H1 (cell line): Measurements from ENCODE around the gene SYCE3. TPM values are rescaled to one million over a fixed set of nuclear protein-coding genes. Genes with fewer than 3 reads are reported as not detected.

ENCODE experiments used
- CTCF ChIA-PET: fragments of 300-600 bp; sonication (Branson Sonifier 250); formaldehyde crosslinking; loops from one replicate; lab custom pipeline; 2021; ENCODE audit not compliant: partially characterized antibody; lab: Charles Lee
- POLR2A ChIA-PET: fragments of 300-600 bp; sonication (Branson Sonifier 250); formaldehyde crosslinking; loops from one replicate; lab custom pipeline; 2021; ENCODE audit warnings: inconsistent platforms; ENCODE audit not compliant: partially characterized antibody; lab: Charles Lee
- DNase-seq, 2 experiments: peaks; one replicate each; pipeline versions ENCODE4 v3.0.0 to v3.0.0-alpha.2; 2010 to 2022; ENCODE audit warnings: low spot score in 2 of 2, low read depth in 1 of 2, mixed read lengths in 1 of 2
- FAIRE-seq: peaks from 2 replicates; lab custom pipeline; 2011; peaks lifted over from hg19 to GRCh38; lab: Jason Lieb, UNC
- H2AFZ ChIP-seq: 2 replicates; pipeline ENCODE4 v1.8.1; 2012; ENCODE audit warnings: low read length, inconsistent platforms
- H2AK5ac ChIP-seq: 2 replicates; pipeline ENCODE4 v1.6.1; 2013; ENCODE audit warnings: low read depth, low read length
- H2BK120ac ChIP-seq: replicated peaks from 2 replicates; pipeline ENCODE3; 2013; ENCODE audit warnings: low read depth, low read length, inconsistent platforms
- H2BK12ac ChIP-seq: 2 replicates; pipeline ENCODE4 v1.6.1; 2013; ENCODE audit warnings: low read depth, low read length
- H2BK15ac ChIP-seq: 2 replicates; pipeline ENCODE4 v1.6.1; 2013; ENCODE audit warnings: low read length
- H2BK20ac ChIP-seq: 2 replicates; pipeline ENCODE4 v1.6.1; 2013; ENCODE audit warnings: low read length
- H2BK5ac ChIP-seq: 2 replicates; pipeline ENCODE4 v1.6.1; 2013; ENCODE audit warnings: low read depth, low read length
- H3K14ac ChIP-seq: 2 replicates; pipeline ENCODE4 v1.6.1; 2013; ENCODE audit warnings: inconsistent platforms; ENCODE audit not compliant: insufficient read length
- H3K18ac ChIP-seq: 2 replicates; pipeline ENCODE4 v1.6.1; 2013; ENCODE audit warnings: low read length; ENCODE audit errors: extremely low read depth
- H3K23ac ChIP-seq: 2 replicates; pipeline ENCODE4 v1.6.1; 2013; ENCODE audit warnings: inconsistent platforms; ENCODE audit not compliant: insufficient read length
- H3K23me2 ChIP-seq: 2 replicates; pipeline ENCODE4 v1.6.1; 2013; ENCODE audit warnings: low read depth, low read length
- H3K27ac ChIP-seq: 2 replicates; pipeline ENCODE4 v1.6.1; 2011; ENCODE audit warnings: low read depth, low read length, inconsistent platforms
- H3K27me3 ChIP-seq, 4 experiments: replicated peaks in 1 of 4; 1 replicate in 1 of 4; 2 replicates in 3 of 4; pipeline versions ENCODE4 v1.6.1 to v1.8.1; 2011 to 2013; ENCODE audit warnings: low read length in 3 of 4, mild to moderate bottlenecking in 3 of 4, inconsistent platforms in 2 of 4, mixed read lengths in 2 of 4, moderate library complexity in 1 of 4; ENCODE audit not compliant: control insufficient read depth in 3 of 4, insufficient read depth in 3 of 4; ENCODE audit errors: extremely low read depth in 1 of 4
- H3K36me3 ChIP-seq, 4 experiments: 2 replicates each; pipeline versions ENCODE4 v1.6.1 to v1.8.1; 2011 to 2013; ENCODE audit warnings: mild to moderate bottlenecking in 4 of 4, low read length in 3 of 4, moderate library complexity in 2 of 4, control low read depth in 1 of 4, inconsistent platforms in 1 of 4; ENCODE audit not compliant: insufficient read depth in 4 of 4, control insufficient read depth in 2 of 4
- H3K4ac ChIP-seq: replicated peaks from 2 replicates; pipeline ENCODE3; 2013; ENCODE audit warnings: low read length, low read depth, mixed read lengths, inconsistent platforms; ENCODE audit not compliant: insufficient read length
- H3K4me1 ChIP-seq, 4 experiments: replicated peaks in 1 of 4; 1 replicate in 1 of 4; 2 replicates in 3 of 4; pipeline versions ENCODE4 v1.6.1 to v1.8.1; 2011 to 2013; ENCODE audit warnings: low read length in 3 of 4, inconsistent platforms in 2 of 4, mixed read lengths in 1 of 4; ENCODE audit not compliant: insufficient read depth in 4 of 4, control insufficient read depth in 3 of 4
- H3K4me2 ChIP-seq, 2 experiments: 2 replicates each; pipeline versions ENCODE4 v1.6.1 to v1.8.1; 2011 to 2013; ENCODE audit warnings: low read depth in 2 of 2, low read length in 2 of 2, control low read depth in 1 of 2, inconsistent platforms in 1 of 2, mild to moderate bottlenecking in 1 of 2; ENCODE audit not compliant: insufficient read depth in 1 of 2
- H3K4me3 ChIP-seq, 4 experiments: fragments of 200-600, 300-600 bp in 1 of 4; sonication (generic), shearing (Covaris generic), sonication (Bioruptor Twin) in 1 of 4; 2 replicates each; pipeline versions ENCODE4 v1.5.1 to v1.8.1; 2011 to 2016; ENCODE audit warnings: low read length in 4 of 4, low read depth in 3 of 4, control low read depth in 2 of 4, inconsistent platforms in 2 of 4, mild to moderate bottlenecking in 2 of 4, mixed read lengths in 1 of 4, moderate library complexity in 1 of 4; ENCODE audit not compliant: insufficient read depth in 2 of 4; ENCODE audit errors: extremely low read depth in 1 of 4
- H3K56ac ChIP-seq: replicated peaks from 2 replicates; pipeline ENCODE3; 2013; ENCODE audit warnings: low read depth, mild to moderate bottlenecking, mixed read lengths, low read length, inconsistent platforms; ENCODE audit not compliant: insufficient read length
- H3K79me1 ChIP-seq: 2 replicates; pipeline ENCODE4 v1.6.1; 2013; ENCODE audit warnings: low read depth, low read length, control low read depth
- H3K79me2 ChIP-seq, 2 experiments: 2 replicates each; pipeline versions ENCODE4 v1.6.1 to v1.8.1; 2012 to 2013; ENCODE audit warnings: low read length in 2 of 2, mild to moderate bottlenecking in 2 of 2, inconsistent platforms in 1 of 2; ENCODE audit not compliant: insufficient read depth in 2 of 2, control insufficient read depth in 1 of 2
- H3K9ac ChIP-seq, 4 experiments: replicated peaks in 1 of 4; 1 replicate in 1 of 4; 2 replicates in 3 of 4; pipeline versions ENCODE4 v1.6.1 to v1.8.1; 2011 to 2013; ENCODE audit warnings: low read depth in 3 of 4, low read length in 3 of 4, control low read depth in 2 of 4, mild to moderate bottlenecking in 2 of 4, moderate library complexity in 2 of 4, inconsistent platforms in 1 of 4; ENCODE audit errors: extremely low read depth in 1 of 4
- H3K9me3 ChIP-seq, 2 experiments: 2 replicates each; pipeline versions ENCODE4 v1.6.1 to v1.8.1; 2012 to 2013; ENCODE audit warnings: mild to moderate bottlenecking in 2 of 2, moderate library complexity in 2 of 2, control low read depth in 1 of 2, inconsistent platforms in 1 of 2, low read depth in 1 of 2, low read length in 1 of 2, mixed read lengths in 1 of 2; ENCODE audit not compliant: insufficient read depth in 2 of 2
- H4K20me1 ChIP-seq, 2 experiments: replicated peaks in 1 of 2; 2 replicates each; pipeline versions ENCODE3 to v1.8.1; 2011 to 2013; ENCODE audit warnings: inconsistent platforms in 2 of 2, low read length in 2 of 2, mild to moderate bottlenecking in 1 of 2; ENCODE audit not compliant: insufficient read depth in 2 of 2, control insufficient read depth in 1 of 2
- H4K5ac ChIP-seq: 2 replicates; pipeline ENCODE4 v1.6.1; 2013; ENCODE audit warnings: low read length, low read depth, mixed read lengths, inconsistent platforms; ENCODE audit not compliant: insufficient read length
- H4K8ac ChIP-seq: 2 replicates; pipeline ENCODE4 v1.8.0; 2013; ENCODE audit warnings: mild to moderate bottlenecking, moderate library complexity, low read length, inconsistent platforms; ENCODE audit not compliant: insufficient read depth; ENCODE audit errors: extremely low read depth
- H4K91ac ChIP-seq: replicated peaks from 2 replicates; pipeline ENCODE3; 2013; ENCODE audit warnings: low read length, mixed read lengths, inconsistent platforms; ENCODE audit not compliant: insufficient read length
- CREB1 ChIP-seq: IDR thresholded peaks from 2 replicates; pipeline ENCODE4 v1.6.1; 2012; ENCODE audit warnings: inconsistent platforms
- EP300 ChIP-seq, 2 experiments: IDR thresholded peaks; 1 replicate in 1 of 2; 2 replicates in 1 of 2; pipeline ENCODE4 v1.6.1; 2011 to 2012; ENCODE audit warnings: low read depth in 2 of 2, low read length in 2 of 2, mild to moderate bottlenecking in 2 of 2, borderline replicate concordance in 1 of 2, inconsistent platforms in 1 of 2, moderate library complexity in 1 of 2
- GABPA ChIP-seq: IDR thresholded peaks from 2 replicates; pipeline ENCODE4 v1.6.1; 2011; ENCODE audit warnings: mild to moderate bottlenecking, low read length, moderate library complexity, borderline replicate concordance; ENCODE audit not compliant: insufficient read depth
- KDM4A ChIP-seq: IDR thresholded peaks from one replicate; pipeline ENCODE4 v1.7.1; 2012; ENCODE audit warnings: low read depth, mild to moderate bottlenecking, moderate library complexity, low read length, inconsistent platforms; ENCODE audit not compliant: severe bottlenecking
- MAFK ChIP-seq: IDR thresholded peaks from 2 replicates; pipeline ENCODE4 v1.6.1; 2012; ENCODE audit warnings: low read depth, mild to moderate bottlenecking, improper control_type of control experiment, low read length
- MAX ChIP-seq: IDR thresholded peaks from 2 replicates; pipeline ENCODE4 v1.6.1; 2012; ENCODE audit warnings: inconsistent platforms
- NANOG ChIP-seq: IDR thresholded peaks from 2 replicates; pipeline ENCODE4 v1.6.1; 2011; ENCODE audit warnings: low read length, low read depth, mild to moderate bottlenecking, inconsistent platforms; ENCODE audit not compliant: insufficient read depth, poor library complexity, severe bottlenecking
- SIRT6 ChIP-seq: IDR thresholded peaks from one replicate; pipeline ENCODE4 v1.7.1; 2012; ENCODE audit warnings: low read length, inconsistent platforms
- SP2 ChIP-seq: IDR thresholded peaks from 2 replicates; pipeline ENCODE4 v1.6.1; 2012; ENCODE audit warnings: mild to moderate bottlenecking, low read length, inconsistent platforms
- SP4 ChIP-seq: IDR thresholded peaks from 2 replicates; pipeline ENCODE4 v1.6.1; 2012; ENCODE audit warnings: low read length, inconsistent platforms
- TAF7 ChIP-seq: optimal IDR thresholded peaks from 2 replicates; pipeline ENCODE3; 2011; ENCODE audit warnings: low read depth, mild to moderate bottlenecking, inconsistent platforms, low read length, moderate library complexity, borderline replicate concordance
- TEAD4 ChIP-seq: IDR thresholded peaks from 2 replicates; pipeline ENCODE4 v1.6.1; 2012; ENCODE audit warnings: low read depth, low read length, inconsistent platforms, mixed read lengths
- WGBS, 2 experiments: shearing (Covaris generic) in 1 of 2; methylation state at CpG; one replicate each; pipeline versions ENCODE4 v1.1.6 to v1.1.7; 2013 to 2015; ENCODE audit warnings: low lambda C conversion rate in 2 of 2, mixed read lengths in 2 of 2, inconsistent platforms in 1 of 2, low coverage in 1 of 2, missing lambda C conversion rate in 1 of 2; ENCODE audit not compliant: insufficient replicate concordance in 2 of 2, insufficient coverage in 1 of 2, insufficient read length in 1 of 2; ENCODE audit errors: extremely low coverage in 1 of 2, missing lambda C conversion rate in 1 of 2; 5-methylcytosine and 5-hydroxymethylcytosine counted together
- polyA plus RNA-seq, 7 experiments: library from polyadenylated mRNA; depleted of rRNA in 3 of 7; stranded (reverse) in 5 of 7; unstranded in 2 of 7; fragments of >200 nt in 5 of 7; fragments of 200-250 nt in 2 of 7; gene quantifications; 1 replicate in 5 of 7; 2 replicates in 1 of 7; 4 replicates in 1 of 7; pipeline versions ENCODE4 v1.2.1 to v1.2.3, GENCODE V29; 2011 to 2013; ENCODE audit warnings: missing spikeins in 2 of 7, mixed read lengths in 2 of 7
- total RNA-seq: library from RNA; stranded (reverse); fragmentation: NEBNext Ultra II Directional; extraction: Animal tissue kit (Norgen Biotek cat#: 25700); gene quantifications from 2 replicates; pipeline ENCODE4 v1.2.1, GENCODE V29; 2021

SYCE3 gene
- total and polyA plus RNA-seq, 2 of the 8 experiments (the other 6 are each of a cell fraction or from before 2014, with no cell fraction given), result 1.9 TPM; not detected in 1

- H3K23me2 ChIP-seq, result peaks cover 2% of the 10 kb centered on the region; the same call in 1 of the 2 replicates
- no peak overlapping the region for H3K18ac ChIP-seq
- H2BK120ac ChIP-seq, result no peak overlapping the region
- peak overlapping the region; percentile 34 to 71; a peak in 3 of 4 replicates for H3K4me2 ChIP-seq
- no peak overlapping the region for H4K5ac ChIP-seq
- H2AFZ ChIP-seq, result no peak overlapping the region
- no peaks in the 10 kb centered on the region for H3K79me1 ChIP-seq
- FAIRE-seq, result no peak
- ChIA-PET CTCF (interaction anchor here (0.6 kb wide), 1 partner anchor 59 kb away, joined by 3 read pairs; no protein-coding TSS in a partner anchor), POLR2A (interaction anchor here (0.9 kb wide), 1 partner anchor 10 kb away, joined by 4 read pairs; no protein-coding TSS in a partner anchor)
- H3K4me3 ChIP-seq, result no peak overlapping the region; a peak in 2 of 8 replicates
- peaks cover 50 to 74% (median 54%) of the 10 kb centered on the region in 4 experiments; a peak in 6 of 7 replicates for H3K27me3 ChIP-seq
- no peaks in the 10 kb centered on the region for H3K79me2 ChIP-seq
- H2BK20ac ChIP-seq, result no peak overlapping the region
- H3K14ac ChIP-seq, result no peak overlapping the region
- no peak overlapping the region for H3K4ac ChIP-seq
- no peak overlapping the region for H2AK5ac ChIP-seq
- H3K56ac ChIP-seq, result no peak overlapping the region
- peak overlapping the region; percentile 57; the same call in 1 of the 2 replicates for H4K8ac ChIP-seq
- WGBS, 2 experiments, result 64% methylated on average over 22 of the region's 52 CpGs; no CpG with 5 or more reads in 1 of the 2 experiments
- H2BK12ac ChIP-seq, result no peak overlapping the region
- no peak overlapping the region for H4K91ac ChIP-seq
- H3K36me3 ChIP-seq, result peaks cover 0 to 3% (median 0%) of the 10 kb centered on the region in 4 experiments; a peak in 1 of 8 replicates
- H2BK15ac ChIP-seq, result no peak overlapping the region
- H3K23ac ChIP-seq, result no peak overlapping the region
- no peaks in the 10 kb centered on the region for H3K9me3 ChIP-seq
- DNase-seq, result peak in 1 of 2 experiments; percentile 92
- H3K9ac ChIP-seq, result no peak overlapping the region
- no peak overlapping the region for H2BK5ac ChIP-seq
- peaks cover 9 to 11% of the 10 kb centered on the region in 2 experiments for H4K20me1 ChIP-seq
- peaks cover 0 to 16% (median 4%) of the 10 kb centered on the region in 4 experiments; a peak in 5 of 7 replicates for H3K4me1 ChIP-seq
- H3K27ac ChIP-seq, result no peak overlapping the region
- TF ChIP-seq MAX (peak; percentile 90), SP2 (no peak), SIRT6 (no peak), NANOG (peak; percentile 19), CREB1 (0 out of 2 replicates have a peak, but pooled peaks have one; percentile 38), EP300 (IDR thresholded peaks at IDR 0.05; ENCODE audit: borderline replicate concordance in 1 of 2, low read depth in 2 of 2, low read length in 2 of 2) (no peak), TAF7 (peak; percentile 91), MAFK (no peak), SP4 (no peak), KDM4A (peak; percentile 28), GABPA (peak; percentile 75; the same call in 1 of the 2 replicates), TEAD4 (0 out of 2 replicates have a peak, but pooled peaks have one; percentile 19)
Measured at GRCh38 chr22:50599816-50600455, 37.2 kb upstream of the SYCE3 start.
